Hepatocyte (in vitro differentiated cells): ENCODE measurements around the gene RNF13. TPM values are rescaled to one million over a fixed set of nuclear protein-coding genes. Genes with fewer than 3 reads are reported as not detected.
"Not testable (repeated sequence)": the region's sequence is repeated elsewhere in the genome, so short reads cannot be mapped to it uniquely, and the experiment has no call there.

Experiments used
- DNase-seq: peaks from one replicate; pipeline ENCODE4 v3.0.0-alpha.2; 2016; ENCODE audit warnings: low spot score
- H2AFZ ChIP-seq: fragments of 200-600 bp; sonication (generic); 2 replicates; pipeline ENCODE4 v1.6.0; 2016; ENCODE audit warnings: antibody characterized with exemption, mild to moderate bottlenecking
- H3K27ac ChIP-seq: fragments of 200-600 bp; sonication (generic); 2 replicates; pipeline ENCODE4 v1.5.1; 2016; ENCODE audit warnings: mild to moderate bottlenecking
- H3K27me3 ChIP-seq: fragments of 200-600 bp; sonication (generic); 2 replicates; pipeline ENCODE4 v1.6.1; 2016
- H3K36me3 ChIP-seq: fragments of 200-600 bp; sonication (generic); replicated peaks from 2 replicates; pipeline ENCODE4 v1.5.1; 2016; ENCODE audit warnings: low read depth; ENCODE audit not compliant: insufficient read depth
- H3K4me1 ChIP-seq: fragments of 200-600 bp; sonication (generic); 2 replicates; pipeline ENCODE4 v1.5.1; 2016; ENCODE audit warnings: mild to moderate bottlenecking, moderate library complexity; ENCODE audit not compliant: insufficient read depth
- H3K4me2 ChIP-seq: fragments of 200-600 bp; sonication (generic); 2 replicates; pipeline ENCODE4 v1.6.0; 2016
- H3K4me3 ChIP-seq: fragments of 200-600 bp; sonication (generic); 2 replicates; pipeline ENCODE4 v1.5.1; 2016; ENCODE audit warnings: mild to moderate bottlenecking
- H3K79me2 ChIP-seq: fragments of 200-600 bp; sonication (generic); 2 replicates; pipeline ENCODE4 v1.6.0; 2017; ENCODE audit warnings: mild to moderate bottlenecking
- H3K9me2 ChIP-seq: fragments of 200-600 bp; sonication (generic); replicated peaks from 2 replicates; pipeline ENCODE4 v1.6.0; 2017; ENCODE audit warnings: mild to moderate bottlenecking; ENCODE audit not compliant: insufficient read depth
- H3K9me3 ChIP-seq: fragments of 200-600 bp; sonication (generic); 2 replicates; pipeline ENCODE4 v1.5.1; 2016; ENCODE audit warnings: low read depth, mild to moderate bottlenecking
- H4K20me1 ChIP-seq: fragments of 200-600 bp; sonication (generic); 2 replicates; pipeline ENCODE4 v1.6.0; 2016; ENCODE audit warnings: mild to moderate bottlenecking; ENCODE audit not compliant: insufficient read depth, poor library complexity, severe bottlenecking
- EZH2 ChIP-seq: fragments of 200-600 bp; sonication (generic); IDR thresholded peaks from 2 replicates; pipeline ENCODE4 v1.6.1; 2016; ENCODE audit warnings: antibody characterized with exemption, mild to moderate bottlenecking, borderline replicate concordance
- EZH2phosphoT487 ChIP-seq: fragments of 200-600 bp; sonication (generic); IDR thresholded peaks from one replicate; pipeline ENCODE4 v1.6.1; 2018; ENCODE audit warnings: antibody characterized with exemption, mild to moderate bottlenecking, low read depth, moderate library complexity; ENCODE audit not compliant: unreplicated experiment, severe bottlenecking
- WGBS: methylation state at CpG from one replicate; pipeline ENCODE4 v1.1.6; 2016; ENCODE audit warnings: low lambda C conversion rate; ENCODE audit errors: missing lambda C conversion rate; 5-methylcytosine and 5-hydroxymethylcytosine counted together
- polyA plus RNA-seq: library from polyadenylated mRNA; unstranded; fragments of >200 nt; fragmentation: Nextera tagmentation; extraction: Ambion mirVana; gene quantifications from 2 replicates; pipeline ENCODE4 v1.2.1, GENCODE V29; 2016
- total RNA-seq: library from RNA; depleted of rRNA; stranded (reverse); fragments of >200 nt; gene quantifications from 2 replicates; pipeline ENCODE4 v1.2.3, GENCODE V29; 2014
- TF ChIP-seq, protein P1 (sequence below): fragments of 200-600 bp; sonication (generic); IDR thresholded peaks from 2 replicates; pipeline ENCODE4 v1.5.1; 2016; ENCODE audit warnings: antibody characterized with exemption, mild to moderate bottlenecking; ENCODE audit not compliant: poor library complexity

RNF13 gene
- total and polyA plus RNA-seq, 2 experiments from 2014 or later, result 66.1 to 81.0 TPM

DNA sequence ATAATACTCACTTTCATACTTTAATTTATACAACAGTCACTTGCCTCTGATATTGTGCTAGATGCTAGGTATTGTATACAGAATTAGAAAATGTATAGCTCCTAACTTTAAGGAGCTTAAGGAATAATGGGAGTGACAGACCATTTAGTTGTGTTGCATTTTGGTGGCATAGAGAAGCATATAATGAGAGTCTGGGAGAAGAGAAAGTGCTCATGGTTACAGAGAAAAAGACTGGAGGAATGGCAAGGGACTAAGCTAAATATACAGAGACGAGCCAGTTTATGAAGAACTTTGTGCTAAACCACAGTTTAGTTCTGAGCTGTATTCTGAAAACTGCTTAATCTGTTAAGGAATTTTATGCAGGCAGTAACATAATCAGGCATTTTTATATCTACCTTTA lies 6.4 kb downstream of the RNF13 start:
- peaks cover 35% of the 10 kb centered on the region for H4K20me1 ChIP-seq
- no peaks in the 10 kb centered on the region for H3K36me3 ChIP-seq
- H3K27ac ChIP-seq, result no peak overlapping the region
- 96% methylated on average over 1 of the region's 1 CpG for WGBS
- H3K9me2 ChIP-seq, result no peaks in the 10 kb centered on the region
- no peak for TF ChIP-seq EZH2
- TF ChIP-seq EZH2phosphoT487, result no peak
- TF ChIP-seq, protein P1, sequence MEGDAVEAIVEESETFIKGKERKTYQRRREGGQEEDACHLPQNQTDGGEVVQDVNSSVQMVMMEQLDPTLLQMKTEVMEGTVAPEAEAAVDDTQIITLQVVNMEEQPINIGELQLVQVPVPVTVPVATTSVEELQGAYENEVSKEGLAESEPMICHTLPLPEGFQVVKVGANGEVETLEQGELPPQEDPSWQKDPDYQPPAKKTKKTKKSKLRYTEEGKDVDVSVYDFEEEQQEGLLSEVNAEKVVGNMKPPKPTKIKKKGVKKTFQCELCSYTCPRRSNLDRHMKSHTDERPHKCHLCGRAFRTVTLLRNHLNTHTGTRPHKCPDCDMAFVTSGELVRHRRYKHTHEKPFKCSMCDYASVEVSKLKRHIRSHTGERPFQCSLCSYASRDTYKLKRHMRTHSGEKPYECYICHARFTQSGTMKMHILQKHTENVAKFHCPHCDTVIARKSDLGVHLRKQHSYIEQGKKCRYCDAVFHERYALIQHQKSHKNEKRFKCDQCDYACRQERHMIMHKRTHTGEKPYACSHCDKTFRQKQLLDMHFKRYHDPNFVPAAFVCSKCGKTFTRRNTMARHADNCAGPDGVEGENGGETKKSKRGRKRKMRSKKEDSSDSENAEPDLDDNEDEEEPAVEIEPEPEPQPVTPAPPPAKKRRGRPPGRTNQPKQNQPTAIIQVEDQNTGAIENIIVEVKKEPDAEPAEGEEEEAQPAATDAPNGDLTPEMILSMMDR, result no peak
- H3K4me1 ChIP-seq, result peaks cover 13% of the 10 kb centered on the region
- no peaks in the 10 kb centered on the region for H3K27me3 ChIP-seq
- peaks cover 98% of the 10 kb centered on the region for H3K79me2 ChIP-seq
- no peak for DNase-seq
- no peak overlapping the region for H3K4me2 ChIP-seq
- no peaks in the 10 kb centered on the region for H3K9me3 ChIP-seq
- H2AFZ ChIP-seq, result no peak overlapping the region
- no peak overlapping the region for H3K4me3 ChIP-seq

DNA sequence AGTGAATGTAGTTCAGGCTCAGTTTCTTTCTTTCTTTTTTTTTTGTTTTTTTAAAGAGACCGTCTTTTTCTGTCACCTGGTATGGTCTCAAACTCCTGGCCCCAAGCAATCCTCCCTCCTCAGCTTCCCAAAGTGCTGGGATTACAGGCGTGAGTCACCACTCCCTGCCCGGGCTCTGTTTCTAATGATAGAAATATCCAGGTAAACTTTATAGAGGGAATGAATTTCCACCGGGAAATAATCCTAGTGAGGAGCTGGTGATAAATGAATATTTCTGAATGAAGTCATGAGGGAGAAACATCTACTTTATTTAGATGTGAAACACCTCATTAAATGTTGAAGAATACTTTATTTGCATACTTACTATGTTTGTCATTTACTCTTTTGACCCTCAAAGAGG lies 7.2 kb downstream of the RNF13 start:
- no peak overlapping the region for H3K27ac ChIP-seq
- no peak for DNase-seq
- no peaks in the 10 kb centered on the region for H3K9me2 ChIP-seq
- peaks cover 30% of the 10 kb centered on the region for H4K20me1 ChIP-seq
- no peak overlapping the region for H2AFZ ChIP-seq
- no peaks in the 10 kb centered on the region for H3K27me3 ChIP-seq
- H3K4me2 ChIP-seq, result no peak overlapping the region
- H3K79me2 ChIP-seq, result peaks cover 98% of the 10 kb centered on the region
- H3K4me3 ChIP-seq, result no peak overlapping the region
- H3K9me3 ChIP-seq, result no peaks in the 10 kb centered on the region
- no peak for TF ChIP-seq EZH2phosphoT487
- TF ChIP-seq, protein P1, result no peak
- no peak for TF ChIP-seq EZH2
- H3K4me1 ChIP-seq, result peaks cover 5% of the 10 kb centered on the region
- no peaks in the 10 kb centered on the region for H3K36me3 ChIP-seq
- 60% methylated on average over 4 of the region's 4 CpGs for WGBS

DNA sequence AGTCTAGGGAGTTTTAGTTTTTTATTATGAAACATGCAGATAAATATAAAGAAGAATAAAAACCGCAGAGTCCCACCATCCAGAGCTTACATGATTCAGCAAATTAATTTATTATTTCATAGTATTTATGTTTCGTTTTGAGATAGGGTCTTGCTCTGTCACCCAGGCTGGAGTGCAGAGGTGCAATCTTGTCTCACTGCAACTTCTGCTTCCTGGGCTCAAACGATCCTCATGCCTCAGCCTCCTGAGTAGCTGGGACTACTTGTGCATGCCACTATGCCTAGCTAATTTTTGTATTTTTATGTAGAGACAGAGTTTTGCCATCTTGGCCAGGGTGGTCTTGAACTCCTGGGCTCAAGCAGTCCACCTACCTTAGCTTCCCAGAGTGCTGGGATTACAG lies 13.6 kb downstream of the RNF13 start:
- 93% methylated on average over 3 of the region's 3 CpGs for WGBS
- no peaks in the 10 kb centered on the region for H3K9me2 ChIP-seq
- H3K27me3 ChIP-seq, result no peaks in the 10 kb centered on the region
- H3K4me1 ChIP-seq, result no peaks in the 10 kb centered on the region
- H3K4me3 ChIP-seq, result no peak overlapping the region
- no peak for DNase-seq
- H3K36me3 ChIP-seq, result no peaks in the 10 kb centered on the region
- H3K27ac ChIP-seq, result no peak overlapping the region
- TF ChIP-seq, protein P1, result no peak
- no peak for TF ChIP-seq EZH2phosphoT487
- TF ChIP-seq EZH2, result no peak
- H3K4me2 ChIP-seq, result no peak overlapping the region
- no peak overlapping the region for H2AFZ ChIP-seq
- peaks cover 92% of the 10 kb centered on the region for H3K79me2 ChIP-seq
- H3K9me3 ChIP-seq, result no peaks in the 10 kb centered on the region
- H4K20me1 ChIP-seq, result peaks cover 5% of the 10 kb centered on the region

DNA sequence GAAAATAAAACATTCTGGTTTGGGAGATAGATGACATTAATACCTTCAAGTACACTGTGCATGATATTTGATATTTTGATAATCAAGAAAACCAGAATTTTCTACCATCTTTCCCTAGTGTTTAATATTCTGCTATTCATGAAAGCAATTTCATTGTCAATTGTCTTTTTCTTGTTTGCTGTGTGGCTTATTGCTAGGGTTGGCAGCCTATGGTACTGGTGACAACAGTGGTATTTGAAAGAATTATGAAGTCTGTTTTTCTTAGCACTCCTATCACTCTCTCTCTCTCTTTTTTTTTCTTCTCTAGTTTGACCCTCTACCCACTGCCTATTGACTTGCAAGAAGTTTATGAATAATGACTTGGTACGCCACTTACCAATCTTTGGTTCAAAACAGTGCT lies 15.4 kb downstream of the RNF13 start:
- H3K9me2 ChIP-seq, result no peaks in the 10 kb centered on the region
- H2AFZ ChIP-seq, result no peak overlapping the region
- H3K79me2 ChIP-seq, result peaks cover 89% of the 10 kb centered on the region
- DNase-seq, result no peak
- H3K4me1 ChIP-seq, result no peaks in the 10 kb centered on the region
- peaks cover 3% of the 10 kb centered on the region for H3K9me3 ChIP-seq
- H4K20me1 ChIP-seq, result peaks cover 3% of the 10 kb centered on the region
- H3K27ac ChIP-seq, result no peak overlapping the region
- TF ChIP-seq, protein P1, result no peak
- TF ChIP-seq EZH2phosphoT487, result no peak
- TF ChIP-seq EZH2, result no peak
- no peaks in the 10 kb centered on the region for H3K27me3 ChIP-seq
- no peak overlapping the region for H3K4me2 ChIP-seq
- WGBS, result 94% methylated on average over 1 of the region's 1 CpG
- H3K4me3 ChIP-seq, result no peak overlapping the region
- no peaks in the 10 kb centered on the region for H3K36me3 ChIP-seq

DNA sequence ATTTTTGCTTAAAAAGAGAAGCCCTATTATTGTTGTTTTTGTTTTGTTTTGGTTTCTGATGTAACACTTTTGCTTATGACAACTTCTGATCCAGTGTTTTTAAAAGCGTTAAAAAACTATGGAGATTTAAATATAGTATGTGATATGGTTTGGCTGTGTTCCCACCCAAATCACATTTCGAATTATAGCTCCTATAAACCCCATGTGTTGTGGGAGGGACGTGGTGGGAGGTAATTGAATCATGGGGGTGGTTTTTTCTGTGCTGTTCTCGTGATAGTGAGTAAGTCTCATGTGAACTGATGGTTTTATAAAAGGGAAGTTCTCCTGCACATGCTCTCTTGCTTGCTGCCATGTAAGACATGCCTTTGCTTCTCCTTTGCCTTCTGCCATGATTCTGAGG lies 16.6 kb downstream of the RNF13 start:
- WGBS, result 96% methylated on average over 4 of the region's 4 CpGs
- not testable (repeated sequence) for H3K4me2 ChIP-seq, H3K27me3 ChIP-seq, H3K4me1 ChIP-seq, H3K4me3 ChIP-seq, H3K9me2 ChIP-seq, H3K27ac ChIP-seq, H2AFZ ChIP-seq, DNase-seq, H3K36me3 ChIP-seq, H4K20me1 ChIP-seq
- H3K79me2 ChIP-seq, result peaks cover 89% of the 10 kb centered on the region
- H3K9me3 ChIP-seq, result peaks cover 14% of the 10 kb centered on the region
